ENCODE measurements around the gene MSI2.
"Not testable (repeated sequence)": the region's sequence is repeated elsewhere in the genome, so short reads cannot be mapped to it uniquely, and the experiment has no call there.

MSI2 gene

DNA sequence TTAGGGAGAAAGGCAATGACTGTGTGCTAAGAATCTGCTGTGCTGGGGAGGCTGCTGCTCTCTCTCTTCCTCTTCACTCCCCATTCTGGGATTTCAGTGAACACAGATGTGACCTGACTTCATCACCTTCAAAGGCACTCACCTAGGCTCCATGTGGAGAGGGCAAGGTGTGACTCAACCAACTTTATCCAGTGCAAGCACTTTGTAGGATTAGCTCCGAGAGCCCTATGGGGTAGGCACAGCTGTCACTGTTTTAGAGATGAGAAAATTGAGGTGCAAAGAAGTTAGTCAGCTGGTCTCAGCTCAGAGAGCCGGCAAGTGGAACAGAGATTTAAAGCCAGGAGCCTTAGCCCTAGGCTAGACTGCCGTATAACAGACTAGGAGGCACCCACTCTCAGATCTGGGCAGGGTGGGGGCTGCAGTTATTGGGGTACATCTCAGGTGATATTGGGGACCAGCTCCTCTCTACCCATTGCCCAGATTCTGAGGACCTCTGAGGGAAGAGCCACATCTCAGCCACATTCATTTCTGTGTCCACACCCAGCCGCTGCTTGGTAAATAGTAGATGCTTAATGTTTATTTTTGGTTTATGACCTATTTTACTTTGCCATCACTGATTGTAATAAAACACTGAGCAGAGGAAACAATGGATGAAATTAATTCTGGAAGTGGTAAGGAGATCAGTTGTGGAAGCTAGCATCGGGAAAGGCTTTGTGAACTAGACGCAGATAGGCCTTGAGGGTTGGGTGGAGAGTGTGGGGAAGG is 350.0 kb downstream of the MSI2 start:
- no peak for DNase-seq (ENCODE audit: low read depth in 2 of 2, low spot score in 1 of 2)

DNA sequence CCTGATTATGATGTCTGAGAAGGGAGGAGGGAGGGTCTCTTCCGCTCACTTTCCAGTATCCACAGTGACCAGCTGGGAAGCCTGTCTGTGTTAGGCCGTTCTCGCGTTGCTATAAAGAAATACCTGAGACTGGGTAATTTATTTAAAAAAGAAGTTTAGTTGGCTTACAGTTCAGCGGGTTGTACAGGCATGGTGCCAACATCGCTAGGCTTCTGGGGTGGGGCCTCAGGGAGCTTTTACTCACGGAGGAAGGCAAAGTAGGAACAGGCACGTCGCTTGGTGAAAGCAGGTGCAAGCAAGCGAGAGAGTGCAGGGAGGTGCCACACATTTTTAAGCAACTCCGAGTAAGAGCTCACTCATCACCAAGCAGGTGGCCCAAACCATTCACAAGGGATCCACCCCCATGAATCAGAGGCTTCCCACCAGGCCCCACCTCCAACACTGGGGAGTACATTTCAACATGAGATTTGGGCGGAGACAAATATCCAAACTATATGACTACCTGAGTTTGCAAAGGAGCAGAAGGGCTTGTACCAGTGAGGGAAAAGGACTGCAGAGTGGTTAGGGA is 351.3 kb downstream of the MSI2 start:
- no peak for DNase-seq (ENCODE audit: low read depth in 2 of 2, low spot score in 1 of 2)

DNA sequence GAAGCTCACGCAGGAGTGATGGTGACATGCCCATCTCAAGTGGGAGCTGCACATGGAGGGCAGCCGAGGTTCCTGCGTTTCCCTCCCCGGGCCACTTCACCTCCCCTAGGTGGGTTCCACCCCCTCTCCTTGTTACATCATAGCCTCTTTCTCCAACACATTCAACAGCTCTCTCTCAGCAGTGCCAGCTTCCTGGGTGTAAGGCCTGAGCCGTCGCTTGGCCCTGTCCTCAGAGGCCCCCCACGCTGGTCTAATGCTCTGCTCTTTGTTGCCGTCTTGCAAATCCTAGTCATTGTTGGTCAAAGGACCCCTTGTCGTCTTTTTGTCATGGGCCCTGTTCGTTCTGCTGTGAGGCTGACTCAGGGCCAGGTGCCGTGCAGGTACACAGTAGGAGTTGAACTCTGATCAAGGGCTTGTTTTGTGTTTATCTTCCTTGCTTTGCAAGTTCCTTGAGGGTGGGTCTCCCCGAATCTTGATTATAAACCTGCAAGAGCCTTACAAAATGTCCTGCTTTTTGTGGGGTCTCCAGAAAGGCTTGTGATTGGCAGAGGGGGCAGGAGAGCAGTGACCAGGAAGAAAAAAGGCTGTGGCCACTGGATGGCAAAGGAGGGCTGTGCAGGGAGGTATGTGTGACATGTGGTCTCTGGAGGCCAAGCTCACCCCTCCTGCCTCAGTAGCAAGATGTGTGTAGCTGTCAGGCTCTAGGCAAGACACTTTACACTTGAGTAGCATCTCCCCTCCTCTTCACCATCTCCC is 352.2 kb downstream of the MSI2 start:
- DNase-seq (ENCODE audit: low read depth in 2 of 2, low spot score in 1 of 2), result no peak

DNA sequence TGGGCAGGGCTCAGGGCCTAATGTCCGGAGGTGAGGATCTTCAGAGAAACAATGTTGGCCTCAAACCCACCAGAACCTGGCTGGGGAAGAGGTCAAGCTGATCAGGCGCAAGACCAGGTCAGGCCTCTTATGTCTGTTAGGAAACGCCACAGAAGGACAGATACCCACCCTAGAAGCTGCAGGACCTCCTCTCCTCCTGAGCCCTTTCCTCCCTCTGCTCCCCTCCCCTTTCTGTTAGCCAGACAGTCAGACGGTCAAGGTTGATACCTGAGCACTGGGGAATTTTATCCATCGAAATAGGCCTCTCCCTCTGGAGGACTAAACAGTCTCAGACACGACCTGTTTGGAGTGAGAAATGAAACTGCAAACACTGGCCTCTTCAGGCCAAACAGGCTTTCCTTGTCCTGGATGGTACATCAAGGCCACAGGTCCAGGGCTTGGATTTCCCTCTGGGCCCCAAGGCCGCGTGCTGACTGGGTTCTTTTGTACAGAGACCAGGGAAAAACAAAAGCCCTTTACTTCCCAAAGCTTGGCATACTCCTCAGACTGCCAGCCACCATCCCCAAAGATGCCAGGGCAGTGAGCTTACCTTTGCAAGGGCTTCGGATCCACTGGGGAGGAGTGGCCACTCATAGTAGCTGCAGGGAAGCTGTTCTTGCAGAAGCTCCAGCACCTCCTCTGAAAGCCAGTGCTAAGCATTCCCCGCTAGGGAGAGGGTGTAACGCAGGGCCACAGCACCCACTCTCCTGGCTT is 353.0 kb downstream of the MSI2 start:
- DNase-seq (ENCODE audit: low read depth in 2 of 2, low spot score in 1 of 2), result no peak

DNA sequence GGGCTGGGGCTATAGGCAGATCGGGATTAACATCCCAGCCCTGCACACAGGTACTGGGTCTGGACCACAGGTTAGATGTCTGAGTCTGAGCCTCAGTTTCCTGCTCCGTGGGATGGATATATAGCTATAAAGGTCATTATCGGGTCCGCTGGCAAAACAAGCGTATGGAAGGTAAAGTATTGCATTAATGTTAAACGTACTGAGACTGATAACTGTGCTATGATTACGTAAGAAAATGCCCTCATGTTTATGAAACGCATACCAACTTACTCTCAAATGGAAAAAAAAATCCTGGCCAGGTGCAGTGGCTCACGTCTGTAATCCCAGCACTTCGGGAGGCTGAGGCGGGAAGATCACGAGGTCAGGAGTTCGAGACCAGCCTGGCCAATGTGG is 353.6 kb downstream of the MSI2 start:
- DNase-seq (ENCODE audit: low read depth in 2 of 2, low spot score in 1 of 2), result no peak

DNA sequence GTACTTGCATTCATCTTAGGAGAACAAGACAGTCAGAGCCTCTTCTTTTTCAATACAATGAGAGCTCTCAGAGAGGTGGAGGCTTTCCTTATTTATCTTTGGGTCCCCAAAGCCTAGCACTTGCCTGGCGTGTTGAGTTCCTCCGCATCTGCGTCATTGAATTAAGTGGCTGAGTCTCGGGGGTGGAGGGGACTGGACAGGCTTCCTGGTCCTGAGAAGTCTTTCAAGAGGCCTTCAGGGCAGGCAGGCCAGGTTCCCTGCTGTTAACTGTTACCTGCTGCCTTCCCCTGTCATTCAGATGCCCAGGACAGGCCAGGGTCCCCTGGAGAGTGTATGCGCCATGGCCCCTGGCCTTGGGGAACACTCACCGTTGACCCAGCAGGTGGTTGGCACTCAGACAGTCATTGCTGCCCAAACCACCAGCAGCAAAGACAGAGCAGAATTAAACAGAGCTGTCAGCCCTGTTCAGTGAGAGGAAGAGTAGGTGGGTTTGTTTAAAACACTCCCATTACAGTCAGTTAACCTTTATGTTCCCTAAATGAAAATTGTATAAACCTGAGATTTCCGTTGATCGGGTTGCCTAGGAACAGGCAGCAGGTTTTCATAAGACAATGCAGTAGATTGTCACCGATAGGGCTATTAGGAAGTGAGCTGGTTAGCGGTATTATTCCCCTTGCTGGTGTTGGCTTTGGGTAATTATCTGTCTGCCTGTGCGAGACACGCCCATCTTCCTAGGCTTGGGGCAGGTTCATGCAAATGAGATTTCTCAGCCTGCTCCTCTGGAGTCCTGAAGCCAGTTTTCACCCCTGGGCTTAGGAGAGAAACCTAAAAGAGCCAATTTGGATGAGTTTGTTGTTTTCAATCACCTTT is 356.1 kb downstream of the MSI2 start:
- DNase-seq (ENCODE audit: low read depth in 2 of 2, low spot score in 1 of 2), result no peak

DNA sequence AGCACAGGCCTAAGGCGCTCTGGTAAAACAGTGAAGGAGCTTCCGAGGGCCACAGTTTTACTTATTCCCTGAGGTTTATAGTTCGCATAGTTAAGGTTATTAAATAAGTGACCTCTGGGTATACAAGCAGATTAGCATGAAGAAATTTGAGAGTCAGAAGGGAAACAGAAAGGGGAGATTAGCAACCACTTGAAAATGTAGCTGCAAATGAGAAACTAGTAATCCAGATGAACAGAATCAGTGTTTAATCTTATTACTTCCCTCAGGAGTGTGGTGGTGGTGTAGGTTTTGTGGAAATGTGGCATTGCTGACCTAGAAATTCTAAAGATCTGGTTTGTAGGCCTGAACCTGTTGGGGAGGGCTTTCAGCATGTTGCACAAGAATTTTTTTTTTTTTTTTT is 358.4 kb downstream of the MSI2 start:
- no peak for DNase-seq (ENCODE audit: low read depth in 2 of 2, low spot score in 1 of 2)

DNA sequence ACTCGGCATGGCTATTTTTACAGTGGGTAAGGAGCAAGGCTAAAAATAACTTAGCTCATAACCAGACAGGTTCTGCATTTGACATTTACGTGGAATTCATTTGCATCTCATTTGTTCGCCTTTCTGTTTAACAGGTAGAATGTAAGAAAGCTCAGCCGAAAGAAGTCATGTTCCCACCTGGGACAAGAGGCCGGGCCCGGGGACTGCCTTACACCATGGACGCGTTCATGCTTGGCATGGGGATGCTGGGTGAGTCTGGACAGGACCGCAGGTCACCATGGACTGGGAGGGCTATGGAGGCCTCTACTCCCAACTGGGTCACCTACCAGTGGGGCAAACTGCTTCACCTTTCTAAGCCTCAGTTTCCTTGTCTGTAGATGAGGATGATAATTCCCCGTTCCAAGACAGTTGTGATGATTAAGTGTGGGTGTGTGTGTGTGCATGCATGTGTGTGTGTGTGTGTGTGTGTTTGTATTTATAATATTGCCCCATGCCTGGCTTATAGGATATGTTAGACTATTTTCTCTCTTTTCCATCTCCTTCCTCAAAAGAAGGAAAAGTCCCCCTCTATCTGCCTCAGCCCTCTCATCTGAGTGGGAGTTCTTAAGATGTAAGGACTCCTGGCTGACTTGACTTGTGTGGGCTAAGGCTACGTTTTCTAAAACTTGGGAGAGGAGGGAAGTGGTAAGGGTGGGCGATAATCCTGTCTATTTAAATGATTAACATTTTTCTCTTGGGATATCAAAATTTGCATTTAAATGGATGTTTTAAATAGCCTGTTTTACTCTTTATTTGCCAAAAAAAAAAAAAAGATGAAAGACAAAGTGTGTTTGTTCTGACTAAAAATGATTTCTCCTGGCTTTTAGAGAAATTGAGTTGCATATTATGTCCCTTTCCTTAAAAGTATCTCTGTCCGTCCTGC is 359.8 kb downstream of the MSI2 start:
- DNase-seq (ENCODE audit: low read depth in 2 of 2, low spot score in 1 of 2), result no peak

DNA sequence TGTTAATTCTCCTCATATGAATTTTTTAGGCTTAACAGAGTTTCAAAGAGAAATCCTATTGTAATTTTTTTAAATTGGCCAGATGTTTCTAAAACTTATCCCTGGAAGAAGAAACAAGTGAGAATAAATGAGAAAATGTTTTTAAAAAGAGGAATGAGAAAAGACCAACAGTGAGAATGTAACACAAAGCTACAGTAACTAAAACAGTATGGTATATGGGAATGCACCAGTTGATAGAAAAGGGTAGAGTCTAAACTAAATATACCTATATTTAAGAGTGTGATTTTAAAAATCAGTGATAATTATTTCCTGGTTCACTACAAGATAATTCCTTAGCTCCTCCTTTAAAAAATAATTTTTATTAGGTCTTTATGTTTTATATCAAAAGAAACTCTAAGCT is 360.9 kb downstream of the MSI2 start:
- no peak for DNase-seq (ENCODE audit: low read depth in 2 of 2, low spot score in 1 of 2)

DNA sequence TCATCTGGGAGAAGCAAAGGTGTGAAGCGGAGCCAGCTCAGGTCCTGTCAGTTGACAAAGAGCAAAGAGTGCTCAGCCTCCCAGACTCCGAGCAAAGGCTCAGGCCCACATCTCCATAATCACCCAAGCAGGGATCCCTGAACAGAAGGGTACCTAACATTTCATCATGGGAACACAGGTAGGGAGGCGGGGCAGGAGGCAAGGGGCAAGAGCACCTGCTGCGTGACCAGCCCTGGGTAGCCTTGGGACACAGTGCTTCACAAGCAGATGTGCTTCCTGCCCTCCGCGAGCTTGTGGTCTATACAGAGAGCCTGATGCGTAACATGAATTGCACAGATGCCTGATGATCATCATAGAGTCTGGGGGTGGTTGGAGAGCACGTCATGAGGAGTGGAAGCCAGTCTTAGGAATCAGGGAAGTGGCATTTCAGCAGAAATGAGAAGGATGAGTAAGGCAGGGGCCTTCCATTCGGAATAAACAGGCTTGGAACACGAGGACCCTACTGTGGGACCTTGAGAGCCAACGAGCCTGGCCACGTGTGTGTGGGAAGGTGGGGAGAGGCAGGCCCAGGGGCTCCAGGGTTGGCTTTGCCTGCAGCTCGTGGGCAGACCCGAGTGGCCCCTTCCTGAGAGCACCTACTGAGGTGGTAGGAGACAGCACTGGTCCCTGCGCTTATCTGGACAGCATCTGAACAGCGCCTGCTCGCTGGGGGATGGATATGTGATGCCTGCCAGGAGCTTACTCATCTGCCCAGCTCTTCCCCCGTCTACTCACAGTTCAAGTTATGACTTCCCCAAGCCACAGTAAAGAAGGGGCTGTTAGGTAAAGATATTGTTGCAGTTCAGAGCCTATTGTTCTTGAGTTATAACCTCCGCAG is 363.0 kb downstream of the MSI2 start:
- no peak for DNase-seq (ENCODE audit: low read depth in 2 of 2, low spot score in 1 of 2)

DNA sequence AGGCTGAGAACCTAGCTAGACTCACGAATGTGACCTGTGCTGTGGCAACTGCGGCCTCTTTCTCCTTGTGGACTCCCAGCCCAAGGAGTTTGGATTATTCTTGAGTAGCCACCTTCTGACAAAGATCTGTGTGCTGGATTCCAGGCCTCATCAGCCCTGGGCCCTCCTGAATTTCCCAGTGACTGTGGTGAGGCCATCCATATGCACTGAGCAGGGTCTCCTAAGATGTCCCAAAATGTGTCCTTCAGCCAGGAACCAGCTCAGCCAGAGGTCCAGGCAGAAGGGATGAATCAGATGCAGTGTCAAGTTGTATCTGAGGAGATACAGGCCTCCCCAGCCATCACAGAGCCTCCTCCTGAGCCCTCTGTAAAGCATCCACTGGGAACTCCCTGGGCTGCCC is 364.3 kb downstream of the MSI2 start:
- DNase-seq (ENCODE audit: low read depth in 2 of 2, low spot score in 1 of 2), result no peak

DNA sequence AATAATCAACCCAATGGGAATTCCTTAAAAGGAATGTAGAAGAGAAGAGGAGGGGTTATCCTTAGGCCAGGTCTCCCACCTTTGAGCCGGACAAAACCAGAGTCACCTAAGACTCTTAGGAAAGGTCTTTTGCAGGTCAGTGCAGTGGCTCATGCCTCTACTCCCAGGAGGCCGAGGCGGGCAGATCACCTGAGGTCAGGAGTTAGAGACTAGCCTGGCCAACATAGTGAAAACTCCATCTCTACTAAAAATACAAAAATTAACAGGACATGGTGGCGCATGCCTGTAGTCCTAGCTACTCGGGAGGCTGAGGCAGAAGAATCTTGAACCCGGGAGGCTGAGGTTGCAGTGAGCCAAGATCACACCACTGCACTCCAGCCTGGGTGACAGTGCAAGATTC is 365.5 kb downstream of the MSI2 start:
- not testable (repeated sequence) for DNase-seq (ENCODE audit: low read depth in 2 of 2, low spot score in 1 of 2)

DNA sequence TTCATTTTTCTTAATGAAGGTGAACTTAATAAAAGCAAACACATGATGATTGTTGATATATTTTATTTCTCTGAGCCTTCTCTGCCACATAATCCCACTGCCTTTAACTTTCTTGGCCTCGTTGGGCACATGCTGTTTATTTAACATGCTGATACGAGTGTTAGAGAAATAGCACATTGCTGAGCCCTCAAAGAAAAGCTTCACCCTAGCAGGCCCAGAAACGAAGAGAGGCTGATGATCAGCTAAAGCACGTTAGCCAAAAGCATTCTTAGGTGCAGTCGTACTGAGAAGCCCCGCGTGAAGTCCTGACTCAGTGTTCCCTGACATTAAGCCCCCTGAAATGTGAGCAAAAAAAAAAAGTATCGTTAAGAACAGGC is 366.0 kb downstream of the MSI2 start:
- DNase-seq (ENCODE audit: low read depth in 2 of 2, low spot score in 1 of 2), result no peak

DNA sequence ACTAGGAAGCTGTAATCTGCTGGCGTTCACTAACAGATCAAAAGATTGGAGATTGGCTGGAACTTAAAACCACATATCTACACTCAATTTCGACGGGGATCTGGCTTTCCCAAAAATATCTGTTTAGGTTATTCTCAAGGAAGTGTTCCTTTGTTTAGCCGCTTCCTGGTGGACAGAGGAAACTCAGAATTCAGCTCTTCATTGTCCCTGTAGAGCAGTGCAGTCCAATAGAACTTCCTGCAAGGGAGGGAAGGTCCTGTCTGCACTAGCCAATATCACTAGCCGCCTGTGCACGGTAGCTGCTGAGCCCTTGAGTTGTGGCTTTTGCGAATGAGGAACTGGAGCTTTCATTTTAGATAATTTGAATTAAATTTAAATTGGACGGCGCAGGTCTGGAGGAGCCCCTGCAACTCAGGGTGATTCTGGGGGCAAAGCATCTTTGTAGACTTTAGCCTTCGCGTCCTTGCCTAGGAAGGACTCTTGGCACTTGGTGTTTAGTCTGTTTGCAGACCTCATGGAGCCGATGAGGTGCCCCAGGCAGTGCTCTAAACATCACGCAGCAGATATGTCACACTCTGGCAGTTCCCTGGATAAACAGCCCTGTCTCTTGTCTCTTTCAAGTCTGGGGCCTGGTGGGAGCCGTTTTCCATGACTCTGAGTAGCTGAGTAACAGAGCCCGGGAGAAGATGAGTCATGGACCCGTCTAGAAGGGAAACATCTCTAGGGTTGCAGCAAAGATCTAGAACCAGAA is 366.5 kb downstream of the MSI2 start:
- no peak for DNase-seq (ENCODE audit: low read depth in 2 of 2, low spot score in 1 of 2)

DNA sequence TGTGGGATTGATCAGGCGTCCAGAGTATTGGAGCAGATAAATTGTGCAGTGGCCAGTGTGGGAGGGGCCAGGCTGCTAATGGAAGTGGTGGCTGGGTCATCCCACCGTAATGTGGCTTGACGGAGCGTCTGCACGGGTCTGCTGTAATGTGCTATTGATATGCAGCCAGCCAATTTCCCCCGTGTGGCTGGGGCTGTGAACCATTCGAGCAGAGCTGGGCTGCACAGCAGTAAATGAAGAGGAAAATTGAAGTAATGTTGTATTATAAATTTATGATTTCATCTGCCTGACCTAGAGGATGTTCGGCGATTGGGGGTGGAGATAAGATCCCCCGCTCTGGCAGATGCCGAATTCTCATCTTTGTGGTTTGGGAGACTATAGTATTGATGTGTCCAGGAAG is 367.3 kb downstream of the MSI2 start:
- no peak for DNase-seq (ENCODE audit: low read depth in 2 of 2, low spot score in 1 of 2)

DNA sequence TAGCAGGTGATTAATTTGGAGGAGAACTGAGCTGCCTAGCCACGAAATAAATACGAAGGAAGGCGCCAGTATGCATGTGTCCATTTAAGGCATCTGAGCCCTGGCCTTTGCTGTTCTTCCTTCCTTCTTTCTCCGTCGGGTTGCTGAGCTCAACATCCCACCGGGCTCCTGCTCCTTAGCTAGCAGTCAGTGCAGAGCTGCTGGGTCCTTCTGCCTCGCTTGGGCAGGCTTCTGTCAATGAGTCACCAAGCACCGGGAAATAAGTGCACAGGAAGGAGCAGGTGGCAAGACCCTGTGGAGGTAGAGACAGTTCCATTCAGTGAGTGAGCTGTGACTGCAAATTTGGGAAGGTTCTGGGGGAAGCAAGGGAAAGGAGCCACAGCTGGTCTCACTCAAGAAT is 368.1 kb downstream of the MSI2 start:
- no peak for DNase-seq (ENCODE audit: low read depth in 2 of 2, low spot score in 1 of 2)

DNA sequence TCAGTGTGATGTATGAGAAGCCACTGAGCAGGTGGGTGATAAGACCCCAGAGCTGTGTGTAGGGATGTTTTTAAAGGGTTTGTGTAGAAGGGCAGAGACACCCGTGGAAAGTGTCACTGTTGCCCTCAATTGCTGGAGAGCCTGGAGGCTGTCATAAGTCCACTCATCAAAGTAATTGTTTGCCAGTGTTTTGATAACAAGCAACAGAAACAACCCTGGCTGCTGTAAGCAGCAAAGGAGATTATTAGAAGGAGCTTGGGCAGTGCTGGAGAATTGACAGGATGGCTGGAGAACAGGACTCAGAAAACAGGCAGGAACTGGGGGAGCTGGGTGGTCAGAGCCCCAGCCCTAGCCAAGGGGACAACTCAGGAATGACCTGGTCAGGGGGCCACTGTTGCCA is 369.2 kb downstream of the MSI2 start:
- no peak for DNase-seq (ENCODE audit: low read depth in 2 of 2, low spot score in 1 of 2)

DNA sequence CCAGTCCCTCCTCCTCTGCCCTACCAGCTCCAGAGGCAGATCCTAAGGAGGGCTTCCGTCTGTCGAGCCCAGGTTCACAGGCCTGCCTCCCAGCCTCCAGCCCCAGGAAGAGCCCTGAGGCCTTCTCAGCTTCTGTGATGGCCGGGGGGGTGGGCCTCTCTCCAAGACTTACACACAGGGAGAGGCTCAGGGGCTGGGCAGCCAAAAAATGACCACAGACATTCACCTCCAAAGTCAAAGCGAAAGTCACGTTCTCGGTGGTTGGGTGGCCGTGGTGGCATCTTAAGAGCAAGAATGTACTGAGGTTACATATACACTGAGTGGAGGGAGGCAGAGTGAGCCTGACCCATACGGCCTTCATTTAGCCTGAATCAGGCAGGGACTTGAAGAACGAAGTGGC is 369.6 kb downstream of the MSI2 start:
- no peak for DNase-seq (ENCODE audit: low read depth in 2 of 2, low spot score in 1 of 2)
